Endothelial cell (in vitro differentiated cells): ENCODE results near the gene CCDC77. TPM values are rescaled to one million over a fixed set of nuclear protein-coding genes. Genes with fewer than 3 reads are reported as not detected.

Experiments
- total RNA-seq: library from RNA; stranded (reverse); fragmentation: NEBNext Ultra II Directional; extraction: Animal tissue kit (Norgen Biotek cat#: 25700); gene quantifications from one replicate; pipeline ENCODE4 v1.2.1, GENCODE V29; 2021; ENCODE audit not compliant: unreplicated experiment

Gene CCDC77
- total RNA-seq, 1 donor from 2014 or later: 13.3 TPM

Other genes starting within 250 kb of the CCDC77 start
- gene SLC6A12, start 187.5 kb upstream of the CCDC77 start, total RNA-seq: 0.26 TPM
- 0.90 TPM for gene SLC6A13, start 138.8 kb upstream of the CCDC77 start, total RNA-seq
- gene KDM5A, start 12.3 kb upstream of the CCDC77 start, total RNA-seq: 86.3 TPM
- 4.2 TPM for gene B4GALNT3, start 58.3 kb downstream of the CCDC77 start, total RNA-seq